ENCODE measurements around the gene HGF.

HGF gene

DNA sequence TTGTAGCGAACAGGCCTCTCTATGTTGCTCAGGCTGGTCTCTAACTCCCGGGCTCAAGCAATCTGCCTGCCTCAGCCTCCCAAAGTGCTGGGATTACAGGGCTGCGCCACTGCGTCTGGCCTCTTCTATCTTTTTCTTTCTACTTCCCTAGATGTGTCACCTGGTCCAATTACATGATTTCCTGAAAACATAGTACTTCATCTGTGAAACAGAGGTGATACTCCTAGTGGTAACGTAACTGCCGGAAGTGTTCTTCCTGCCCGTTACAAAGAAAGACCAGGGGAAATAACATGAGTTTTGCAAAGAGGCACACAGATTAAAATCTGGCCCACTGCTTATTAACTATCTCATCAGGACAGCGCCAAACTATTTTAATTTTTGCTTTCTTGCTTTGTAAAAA lies 18.4 kb upstream of the HGF start:
- H3K4me3 ChIP-seq: no peak overlapping the region
- TF ChIP-seq, protein P1, sequence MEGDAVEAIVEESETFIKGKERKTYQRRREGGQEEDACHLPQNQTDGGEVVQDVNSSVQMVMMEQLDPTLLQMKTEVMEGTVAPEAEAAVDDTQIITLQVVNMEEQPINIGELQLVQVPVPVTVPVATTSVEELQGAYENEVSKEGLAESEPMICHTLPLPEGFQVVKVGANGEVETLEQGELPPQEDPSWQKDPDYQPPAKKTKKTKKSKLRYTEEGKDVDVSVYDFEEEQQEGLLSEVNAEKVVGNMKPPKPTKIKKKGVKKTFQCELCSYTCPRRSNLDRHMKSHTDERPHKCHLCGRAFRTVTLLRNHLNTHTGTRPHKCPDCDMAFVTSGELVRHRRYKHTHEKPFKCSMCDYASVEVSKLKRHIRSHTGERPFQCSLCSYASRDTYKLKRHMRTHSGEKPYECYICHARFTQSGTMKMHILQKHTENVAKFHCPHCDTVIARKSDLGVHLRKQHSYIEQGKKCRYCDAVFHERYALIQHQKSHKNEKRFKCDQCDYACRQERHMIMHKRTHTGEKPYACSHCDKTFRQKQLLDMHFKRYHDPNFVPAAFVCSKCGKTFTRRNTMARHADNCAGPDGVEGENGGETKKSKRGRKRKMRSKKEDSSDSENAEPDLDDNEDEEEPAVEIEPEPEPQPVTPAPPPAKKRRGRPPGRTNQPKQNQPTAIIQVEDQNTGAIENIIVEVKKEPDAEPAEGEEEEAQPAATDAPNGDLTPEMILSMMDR (IDR thresholded peaks at IDR 0.05): no peak
- H3K27ac ChIP-seq: no peak overlapping the region
- DNase-seq (ENCODE audit: low spot score): no peak

- TF ChIP-seq, protein P1 (IDR thresholded peaks at IDR 0.05): no peak
- no peak for DNase-seq (ENCODE audit: low spot score)
- Histone ChIP-seq H3K27ac (no peak overlapping the region), H3K4me3 (no peak overlapping the region)
Measured at GRCh38 chr7:81783818-81784217, 14.0 kb upstream of the HGF start.

- H3K4me3 ChIP-seq: no peak overlapping the region
- no peak overlapping the region for H3K27ac ChIP-seq
- TF ChIP-seq, protein P1 (IDR thresholded peaks at IDR 0.05): no peak
- no peak for DNase-seq (ENCODE audit: low spot score)
Measured at GRCh38 chr7:81780914-81781693, 11.3 kb upstream of the HGF start.

DNA sequence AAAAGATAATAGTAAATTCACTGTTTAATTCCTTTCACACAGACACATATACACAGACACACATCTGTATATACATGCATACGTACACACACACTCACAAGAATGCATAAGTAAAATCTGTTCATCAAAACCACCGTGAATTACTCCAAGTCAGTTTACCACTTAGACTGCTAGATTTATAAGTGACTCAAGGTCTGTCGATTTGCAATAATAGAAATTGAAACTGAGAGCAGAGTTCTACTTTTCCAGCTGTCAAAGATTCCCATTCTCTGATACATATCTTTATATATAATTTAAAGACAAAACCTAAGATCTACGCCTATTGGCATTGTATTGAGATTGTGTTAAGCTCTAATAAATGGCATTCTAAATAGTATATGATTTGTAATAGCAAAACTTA lies 9.9 kb upstream of the HGF start:
- Histone ChIP-seq H3K4me3 (no peak overlapping the region), H3K27ac (no peak overlapping the region)
- DNase-seq (ENCODE audit: low spot score): no peak
- TF ChIP-seq, protein P1 (IDR thresholded peaks at IDR 0.05): no peak

DNA sequence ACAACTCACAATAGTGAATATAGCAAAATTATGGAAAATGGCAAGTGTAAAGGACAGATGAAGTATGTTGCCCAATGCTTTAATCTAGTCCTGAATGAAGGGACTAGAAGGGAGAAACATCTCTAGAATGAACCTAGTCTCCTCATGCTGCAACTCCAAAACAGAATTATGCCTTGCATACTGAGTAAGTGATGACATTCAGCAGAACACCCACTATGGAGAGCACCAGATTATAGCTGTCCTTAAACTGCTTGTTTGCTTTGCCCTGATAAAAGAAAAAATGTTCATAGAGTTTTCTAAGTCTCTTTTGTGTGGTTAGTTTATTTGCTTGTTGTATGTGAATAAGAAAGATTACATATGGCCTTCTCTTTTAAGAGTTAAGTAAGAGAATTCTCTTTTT lies 7.8 kb upstream of the HGF start:
- no peak for DNase-seq (ENCODE audit: low spot score)
- Histone ChIP-seq H3K27ac (no peak overlapping the region), H3K4me3 (no peak overlapping the region)
- TF ChIP-seq, protein P1 (IDR thresholded peaks at IDR 0.05): no peak

DNA sequence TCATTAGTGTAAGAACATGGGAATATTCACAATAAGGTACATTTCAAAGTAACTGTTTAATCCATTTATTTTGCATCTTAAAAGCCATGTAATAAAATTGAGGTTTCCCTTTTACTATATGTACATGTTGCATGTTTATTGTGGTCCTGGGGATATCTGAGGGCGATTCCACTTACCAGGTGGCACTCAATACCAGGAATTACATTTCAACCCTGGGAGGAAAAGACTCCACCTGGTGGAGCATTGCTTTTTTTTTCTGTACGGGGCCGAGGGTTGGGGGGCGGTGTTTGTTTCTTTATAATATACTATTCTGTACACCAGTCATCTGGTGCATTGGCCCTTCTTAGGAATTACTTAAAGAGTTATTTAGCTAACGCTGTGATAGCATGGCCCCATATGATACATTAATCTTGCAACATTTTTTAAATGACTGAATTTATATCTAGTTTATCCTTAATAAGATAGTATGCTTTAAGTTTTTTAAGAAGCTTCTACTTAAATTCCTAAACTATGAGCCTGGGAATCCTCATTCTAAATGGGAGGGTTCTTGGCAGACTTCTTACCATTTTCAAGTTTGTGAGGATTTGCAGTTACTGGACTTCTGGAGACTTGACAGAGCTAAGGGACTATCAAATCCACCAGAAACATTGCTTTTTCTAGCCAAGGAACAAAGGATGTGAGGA lies 7.2 kb upstream of the HGF start:
- TF ChIP-seq, protein P1 (IDR thresholded peaks at IDR 0.05): no peak
- Histone ChIP-seq H3K27ac (no peak overlapping the region), H3K4me3 (no peak overlapping the region)
- DNase-seq (ENCODE audit: low spot score): no peak

DNA sequence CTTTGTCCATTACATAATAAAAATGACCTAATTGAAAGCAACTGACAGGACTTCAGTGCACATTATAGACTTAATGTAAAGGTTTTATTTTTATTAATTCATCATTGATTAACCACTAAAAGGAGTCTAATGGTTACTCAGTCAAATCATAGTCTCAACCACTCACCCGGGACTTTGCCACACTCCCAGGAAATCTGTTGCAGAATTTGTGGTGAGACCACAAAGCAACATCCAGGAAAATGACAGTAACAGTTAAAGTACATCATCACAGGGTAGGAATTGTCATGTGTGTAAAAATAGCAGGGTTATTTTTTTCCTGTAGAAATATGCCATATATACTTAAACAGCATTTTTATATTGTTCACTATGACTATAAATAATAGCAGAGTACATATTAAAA lies 6.3 kb upstream of the HGF start:
- Histone ChIP-seq H3K27ac (no peak overlapping the region), H3K4me3 (no peak overlapping the region)
- DNase-seq (ENCODE audit: low spot score): no peak
- TF ChIP-seq, protein P1 (IDR thresholded peaks at IDR 0.05): no peak
